Measurements from ENCODE around the gene SOSTDC1. TPM values are rescaled to one million over a fixed set of nuclear protein-coding genes. Genes with fewer than 3 reads are reported as not detected.

The SOSTDC1 gene
- total RNA-seq, 1 experiment from 2014 or later: 0.20 TPM

DNA sequence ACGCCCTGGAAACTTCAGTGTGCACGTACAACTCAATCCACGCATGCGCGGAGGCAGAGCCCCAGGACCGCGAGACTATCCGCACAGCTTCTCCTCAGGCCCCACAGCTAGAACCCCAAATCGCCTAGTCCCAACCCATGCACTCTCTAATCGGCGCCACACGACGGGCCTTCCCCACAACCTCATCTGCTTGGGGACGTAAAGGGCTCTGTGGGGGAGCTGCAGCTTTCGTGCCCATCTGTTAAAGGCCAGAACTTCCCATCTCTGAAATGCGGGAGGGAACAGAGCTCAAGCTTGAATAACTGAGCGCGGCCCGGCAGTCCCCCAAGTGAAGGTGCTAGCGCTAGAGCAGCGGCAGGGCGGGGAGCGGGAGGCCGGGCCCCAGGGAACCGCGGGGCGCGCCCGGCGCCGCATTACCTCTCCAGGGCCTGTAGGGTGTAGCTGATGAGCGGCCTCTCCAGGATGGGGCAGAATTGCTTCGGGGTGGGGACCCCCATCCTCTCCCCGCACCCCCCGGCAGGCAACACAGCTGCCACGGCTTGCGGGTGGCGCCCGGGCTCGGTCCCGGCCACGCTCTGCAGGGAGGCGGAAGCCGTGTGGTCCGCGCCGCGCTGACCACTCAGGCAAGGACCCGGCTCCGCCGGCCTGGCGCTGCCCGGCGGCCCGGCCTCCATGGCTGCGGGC is 44.7 kb downstream of the SOSTDC1 start (continued):
- TF ChIP-seq, protein P1, sequence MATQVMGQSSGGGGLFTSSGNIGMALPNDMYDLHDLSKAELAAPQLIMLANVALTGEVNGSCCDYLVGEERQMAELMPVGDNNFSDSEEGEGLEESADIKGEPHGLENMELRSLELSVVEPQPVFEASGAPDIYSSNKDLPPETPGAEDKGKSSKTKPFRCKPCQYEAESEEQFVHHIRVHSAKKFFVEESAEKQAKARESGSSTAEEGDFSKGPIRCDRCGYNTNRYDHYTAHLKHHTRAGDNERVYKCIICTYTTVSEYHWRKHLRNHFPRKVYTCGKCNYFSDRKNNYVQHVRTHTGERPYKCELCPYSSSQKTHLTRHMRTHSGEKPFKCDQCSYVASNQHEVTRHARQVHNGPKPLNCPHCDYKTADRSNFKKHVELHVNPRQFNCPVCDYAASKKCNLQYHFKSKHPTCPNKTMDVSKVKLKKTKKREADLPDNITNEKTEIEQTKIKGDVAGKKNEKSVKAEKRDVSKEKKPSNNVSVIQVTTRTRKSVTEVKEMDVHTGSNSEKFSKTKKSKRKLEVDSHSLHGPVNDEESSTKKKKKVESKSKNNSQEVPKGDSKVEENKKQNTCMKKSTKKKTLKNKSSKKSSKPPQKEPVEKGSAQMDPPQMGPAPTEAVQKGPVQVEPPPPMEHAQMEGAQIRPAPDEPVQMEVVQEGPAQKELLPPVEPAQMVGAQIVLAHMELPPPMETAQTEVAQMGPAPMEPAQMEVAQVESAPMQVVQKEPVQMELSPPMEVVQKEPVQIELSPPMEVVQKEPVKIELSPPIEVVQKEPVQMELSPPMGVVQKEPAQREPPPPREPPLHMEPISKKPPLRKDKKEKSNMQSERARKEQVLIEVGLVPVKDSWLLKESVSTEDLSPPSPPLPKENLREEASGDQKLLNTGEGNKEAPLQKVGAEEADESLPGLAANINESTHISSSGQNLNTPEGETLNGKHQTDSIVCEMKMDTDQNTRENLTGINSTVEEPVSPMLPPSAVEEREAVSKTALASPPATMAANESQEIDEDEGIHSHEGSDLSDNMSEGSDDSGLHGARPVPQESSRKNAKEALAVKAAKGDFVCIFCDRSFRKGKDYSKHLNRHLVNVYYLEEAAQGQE (IDR thresholded peaks at IDR 0.05; ENCODE audit: low read depth): no peak
- TF ChIP-seq POLR2AphosphoS5 (IDR thresholded peaks at IDR 0.05; ENCODE audit: low read depth, low read length): peak; percentile 90
- peak; percentile 80 for TF ChIP-seq POLR2A (IDR thresholded peaks at IDR 0.05; ENCODE audit: borderline replicate concordance, extremely low read depth, insufficient read depth, insufficient read length)
- TF ChIP-seq ZFX (IDR thresholded peaks at IDR 0.05): peak; percentile 91

DNA sequence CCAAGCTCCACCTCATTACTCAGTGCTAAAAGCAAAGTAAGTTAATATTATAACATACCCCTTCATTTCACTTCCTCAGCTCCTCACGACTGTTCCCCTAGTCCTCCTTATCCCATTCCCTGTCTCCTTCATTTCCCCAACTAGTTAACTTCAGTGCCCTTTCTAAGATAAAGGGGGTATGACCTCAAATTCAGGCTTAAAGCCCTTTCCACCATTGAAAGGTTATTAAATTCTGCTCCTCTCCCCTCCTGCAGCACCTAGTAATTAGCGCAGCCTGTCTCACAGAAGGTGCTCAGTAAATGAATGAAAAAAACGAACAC is 45.2 kb downstream of the SOSTDC1 start:
- Histone ChIP-seq H3K27me3 (ENCODE audit: insufficient read depth, low read length) (no peaks in the 10 kb centered on the region), H3K79me2 (ENCODE audit: insufficient read depth, low read length) (no peaks in the 10 kb centered on the region), H3K36me3 (ENCODE audit: control insufficient read depth in 1 of 2, insufficient read depth in 2 of 2, low read length in 2 of 2) (no peaks in the 10 kb centered on the region), H3K9me3 (ENCODE audit: control insufficient read depth in 1 of 2, insufficient read depth in 1 of 2, low read depth in 1 of 2, low read length in 2 of 2) (no peaks in the 10 kb centered on the region), H3K9me2 (ENCODE audit: insufficient read depth) (no peaks in the 10 kb centered on the region), H3K9ac (ENCODE audit: low read length) (peak overlapping the region; percentile 64), H3K27ac (ENCODE audit: low read depth, low read length) (peak overlapping the region; percentile 90), H2AFZ (ENCODE audit: low read depth, low read length, poor library complexity, severe bottlenecking) (peak overlapping the region; percentile 63), H3K4me2 (ENCODE audit: low read length) (peak overlapping the region; percentile 69), H4K20me1 (ENCODE audit: insufficient read depth) (no peaks in the 10 kb centered on the region), H3K4me1 (ENCODE audit: control insufficient read depth in 1 of 2, insufficient read depth in 2 of 2, low read length in 2 of 2) (peaks cover 11 to 23% of the 10 kb centered on the region in 2 experiments), H3K4me3 (replicated peaks in 1 of 2; ENCODE audit: low read depth in 1 of 2, low read length in 2 of 2) (peak overlapping the region; percentile 53 to 60)
- DNase-seq (ENCODE audit: low read depth, low spot score): no peak
- BruUV-seq (replicated peaks): no TSS peak
- intact Hi-C loops (cut with micrococcal nuclease): no loop called here
- POLR2A ChIA-PET: interaction anchor here (0.6 to 1.3 kb wide), 2 partner anchors 15 to 144 kb away, joined by 3 to 7 read pairs; no protein-coding TSS in a partner anchor
- ATAC-seq: peak; percentile 5
- RAD21 ChIA-PET (ENCODE audit: low non-redundant PET in 1 of 2, low total read pairs in 2 of 2, uncharacterized antibody in 2 of 2, unreplicated experiment in 2 of 2): no interaction called here
- CTCF ChIA-PET: interaction anchor here (1.4 to 1.9 kb wide), 2 partner anchors 12 to 144 kb away, joined by 3 to 4 read pairs; no protein-coding TSS in a partner anchor
- no peak for TF ChIP-seq ZFX (IDR thresholded peaks at IDR 0.05)
- TF ChIP-seq SP1 (IDR thresholded peaks at IDR 0.05; ENCODE audit: low read depth): no peak
- TF ChIP-seq, protein P2, sequence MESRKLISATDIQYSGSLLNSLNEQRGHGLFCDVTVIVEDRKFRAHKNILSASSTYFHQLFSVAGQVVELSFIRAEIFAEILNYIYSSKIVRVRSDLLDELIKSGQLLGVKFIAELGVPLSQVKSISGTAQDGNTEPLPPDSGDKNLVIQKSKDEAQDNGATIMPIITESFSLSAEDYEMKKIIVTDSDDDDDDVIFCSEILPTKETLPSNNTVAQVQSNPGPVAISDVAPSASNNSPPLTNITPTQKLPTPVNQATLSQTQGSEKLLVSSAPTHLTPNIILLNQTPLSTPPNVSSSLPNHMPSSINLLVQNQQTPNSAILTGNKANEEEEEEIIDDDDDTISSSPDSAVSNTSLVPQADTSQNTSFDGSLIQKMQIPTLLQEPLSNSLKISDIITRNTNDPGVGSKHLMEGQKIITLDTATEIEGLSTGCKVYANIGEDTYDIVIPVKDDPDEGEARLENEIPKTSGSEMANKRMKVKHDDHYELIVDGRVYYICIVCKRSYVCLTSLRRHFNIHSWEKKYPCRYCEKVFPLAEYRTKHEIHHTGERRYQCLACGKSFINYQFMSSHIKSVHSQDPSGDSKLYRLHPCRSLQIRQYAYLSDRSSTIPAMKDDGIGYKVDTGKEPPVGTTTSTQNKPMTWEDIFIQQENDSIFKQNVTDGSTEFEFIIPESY (IDR thresholded peaks at IDR 0.05; ENCODE audit: extremely low read depth, insufficient replicate concordance, low read length): no peak
- TF ChIP-seq CBX3 (IDR thresholded peaks at IDR 0.05; ENCODE audit: low read depth): no peak
- TF ChIP-seq ELF1 (IDR thresholded peaks at IDR 0.05; ENCODE audit: borderline replicate concordance, low read depth): no peak
- TF ChIP-seq, protein P3, sequence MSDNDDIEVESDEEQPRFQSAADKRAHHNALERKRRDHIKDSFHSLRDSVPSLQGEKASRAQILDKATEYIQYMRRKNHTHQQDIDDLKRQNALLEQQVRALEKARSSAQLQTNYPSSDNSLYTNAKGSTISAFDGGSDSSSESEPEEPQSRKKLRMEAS (IDR thresholded peaks at IDR 0.05): no peak
- TF ChIP-seq SIN3A (IDR thresholded peaks at IDR 0.05; ENCODE audit: low read depth): no peak
- TF ChIP-seq CEBPB (IDR thresholded peaks at IDR 0.05; ENCODE audit: low read depth): no peak
- no peak for TF ChIP-seq POLR2AphosphoS5 (IDR thresholded peaks at IDR 0.05; ENCODE audit: low read depth, low read length)
- TF ChIP-seq POLR2A (IDR thresholded peaks at IDR 0.05; ENCODE audit: borderline replicate concordance, extremely low read depth, insufficient read depth, insufficient read length): no peak
- TF ChIP-seq, protein P4, sequence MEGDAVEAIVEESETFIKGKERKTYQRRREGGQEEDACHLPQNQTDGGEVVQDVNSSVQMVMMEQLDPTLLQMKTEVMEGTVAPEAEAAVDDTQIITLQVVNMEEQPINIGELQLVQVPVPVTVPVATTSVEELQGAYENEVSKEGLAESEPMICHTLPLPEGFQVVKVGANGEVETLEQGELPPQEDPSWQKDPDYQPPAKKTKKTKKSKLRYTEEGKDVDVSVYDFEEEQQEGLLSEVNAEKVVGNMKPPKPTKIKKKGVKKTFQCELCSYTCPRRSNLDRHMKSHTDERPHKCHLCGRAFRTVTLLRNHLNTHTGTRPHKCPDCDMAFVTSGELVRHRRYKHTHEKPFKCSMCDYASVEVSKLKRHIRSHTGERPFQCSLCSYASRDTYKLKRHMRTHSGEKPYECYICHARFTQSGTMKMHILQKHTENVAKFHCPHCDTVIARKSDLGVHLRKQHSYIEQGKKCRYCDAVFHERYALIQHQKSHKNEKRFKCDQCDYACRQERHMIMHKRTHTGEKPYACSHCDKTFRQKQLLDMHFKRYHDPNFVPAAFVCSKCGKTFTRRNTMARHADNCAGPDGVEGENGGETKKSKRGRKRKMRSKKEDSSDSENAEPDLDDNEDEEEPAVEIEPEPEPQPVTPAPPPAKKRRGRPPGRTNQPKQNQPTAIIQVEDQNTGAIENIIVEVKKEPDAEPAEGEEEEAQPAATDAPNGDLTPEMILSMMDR (IDR thresholded peaks at IDR 0.05 in 2 of 3, conservative IDR thresholded peaks at IDR 0.05 in 1 of 3; ENCODE audit: borderline replicate concordance in 1 of 3, insufficient read depth in 1 of 3, low read depth in 2 of 3, low read length in 2 of 3): no peak
- no peak for TF ChIP-seq EGR1 (IDR thresholded peaks at IDR 0.05; ENCODE audit: low read depth)
- TF ChIP-seq SRF (IDR thresholded peaks at IDR 0.05; ENCODE audit: low read depth): no peak
- TF ChIP-seq, protein P5, sequence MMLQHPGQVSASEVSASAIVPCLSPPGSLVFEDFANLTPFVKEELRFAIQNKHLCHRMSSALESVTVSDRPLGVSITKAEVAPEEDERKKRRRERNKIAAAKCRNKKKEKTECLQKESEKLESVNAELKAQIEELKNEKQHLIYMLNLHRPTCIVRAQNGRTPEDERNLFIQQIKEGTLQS (IDR thresholded peaks at IDR 0.05): no peak
- no peak for TF ChIP-seq TCF7L2 (IDR thresholded peaks at IDR 0.05; ENCODE audit: borderline replicate concordance, extremely low read depth, insufficient read depth, insufficient read length)
- TF ChIP-seq EZH2 (IDR thresholded peaks at IDR 0.05): no peak
